Measurements from ENCODE around the gene COL26A1. TPM values are rescaled to one million over a fixed set of nuclear protein-coding genes. Genes with fewer than 3 reads are reported as not detected.

The COL26A1 gene
- total RNA-seq, 1 experiment from 2014 or later = 1.1 TPM

GRCh38 chr7:101536668-101537067 lies 174.0 kb downstream of the COL26A1 start:
- in situ Hi-C loops (cut with HindIII; ENCODE audit: low pct_unique_long_range_greater_than_20kb, low sequenced_read_pairs) = no loop called here
- no peak for DNase-seq (ENCODE audit: low read depth)

DNA sequence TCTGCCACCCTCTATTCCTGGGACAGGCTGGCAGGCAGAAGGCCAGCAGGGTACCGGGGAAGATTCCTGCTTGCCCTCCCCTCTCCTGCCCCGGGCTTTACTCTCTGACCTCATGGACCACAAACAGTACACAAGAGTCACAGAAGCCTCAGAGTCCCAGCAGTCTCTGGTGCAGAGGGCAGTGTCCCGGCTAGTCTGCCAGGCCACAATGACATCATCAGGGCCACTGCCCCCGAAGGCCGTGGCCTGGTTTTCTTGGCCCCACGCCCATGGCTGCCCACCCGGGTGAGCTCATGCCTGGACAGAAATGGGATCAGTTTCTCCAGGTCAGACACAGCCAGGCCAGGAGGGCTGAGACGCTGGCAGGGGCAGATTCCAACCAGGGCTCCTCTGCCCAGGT lies 174.5 kb downstream of the COL26A1 start:
- peak; percentile 59 for DNase-seq (ENCODE audit: low read depth)
- in situ Hi-C loops (cut with HindIII; ENCODE audit: low pct_unique_long_range_greater_than_20kb, low sequenced_read_pairs) = no loop called here

DNA sequence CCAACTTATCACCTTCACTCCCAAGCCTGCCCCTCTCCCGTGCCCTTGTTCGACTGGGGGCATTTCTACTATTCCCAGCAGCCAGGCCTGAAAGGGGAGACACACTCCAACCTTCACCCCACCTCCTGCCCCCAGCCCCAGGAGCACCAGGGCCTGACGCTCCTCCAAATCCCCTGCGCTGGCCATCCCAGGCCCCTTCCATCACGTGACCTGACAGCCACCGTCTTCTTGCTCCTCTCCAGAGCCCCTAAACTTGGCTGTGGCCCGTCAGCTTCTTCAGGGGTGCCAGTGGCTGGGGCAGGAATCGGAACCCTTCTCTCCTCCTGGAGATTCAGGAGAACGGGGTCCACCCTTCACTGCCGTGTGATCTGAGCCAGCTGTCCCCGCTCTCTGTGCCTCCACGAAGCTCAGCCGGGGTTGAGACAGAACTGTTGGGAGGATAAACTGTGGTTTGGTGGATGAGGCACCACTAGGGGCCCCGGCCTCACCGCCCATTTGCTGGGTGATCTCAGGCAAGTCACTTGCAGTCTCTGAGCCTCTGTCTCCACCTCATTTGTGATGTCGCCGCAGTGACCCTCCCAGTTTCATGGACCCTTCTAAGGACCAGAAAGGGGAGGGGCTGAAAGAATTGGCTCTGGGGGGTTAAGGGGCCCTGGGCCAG lies 175.4 kb downstream of the COL26A1 start:
- DNase-seq (ENCODE audit: low read depth) = no peak
- in situ Hi-C loops (cut with HindIII; ENCODE audit: low pct_unique_long_range_greater_than_20kb, low sequenced_read_pairs) = no loop called here

GRCh38 chr7:101538596-101539459 lies 176.2 kb downstream of the COL26A1 start:
- in situ Hi-C loops (cut with HindIII; ENCODE audit: low pct_unique_long_range_greater_than_20kb, low sequenced_read_pairs) = no loop called here
- peak; percentile 61 for DNase-seq (ENCODE audit: low read depth)

GRCh38 chr7:101539784-101540183 lies 177.1 kb downstream of the COL26A1 start:
- in situ Hi-C loops (cut with HindIII; ENCODE audit: low pct_unique_long_range_greater_than_20kb, low sequenced_read_pairs) = no loop called here
- no peak for DNase-seq (ENCODE audit: low read depth)

DNA sequence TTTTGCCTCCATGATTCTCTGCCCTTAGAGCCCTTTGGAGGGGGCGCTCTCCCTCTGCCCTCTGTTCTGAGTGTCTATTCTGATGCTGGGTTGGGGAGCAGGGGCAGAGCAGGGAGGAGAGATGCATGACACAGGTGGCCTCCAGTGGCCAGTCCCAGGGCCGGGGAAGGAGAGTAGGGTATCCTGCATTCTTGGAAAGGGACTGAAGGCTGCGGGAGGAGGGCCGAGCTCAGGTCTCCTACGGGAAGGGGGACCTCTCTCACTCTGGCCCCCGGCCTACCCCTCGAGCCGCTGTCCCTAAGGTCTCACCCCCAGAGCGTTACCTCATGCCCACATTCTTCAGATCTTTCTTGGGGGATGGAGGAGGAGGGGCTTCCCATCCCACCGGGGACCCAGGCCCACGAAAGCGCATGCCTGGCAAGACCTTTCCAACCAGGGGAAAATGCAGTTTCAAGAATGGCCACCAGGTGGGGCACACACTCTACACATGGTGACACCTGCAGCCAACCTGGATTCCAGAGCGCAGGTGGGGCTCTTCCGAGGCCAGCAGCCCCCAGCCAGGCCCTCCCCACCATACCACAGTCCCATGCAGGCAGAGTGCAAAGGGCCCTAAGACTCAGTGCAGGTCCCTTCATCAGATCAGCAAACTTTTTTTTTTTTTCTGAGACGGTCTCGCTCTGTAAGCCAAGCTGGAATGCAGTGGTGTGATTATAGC lies 180.0 kb downstream of the COL26A1 start:
- DNase-seq (ENCODE audit: low read depth) = peak; percentile 50
- in situ Hi-C loops (cut with HindIII; ENCODE audit: low pct_unique_long_range_greater_than_20kb, low sequenced_read_pairs) = no loop called here

DNA sequence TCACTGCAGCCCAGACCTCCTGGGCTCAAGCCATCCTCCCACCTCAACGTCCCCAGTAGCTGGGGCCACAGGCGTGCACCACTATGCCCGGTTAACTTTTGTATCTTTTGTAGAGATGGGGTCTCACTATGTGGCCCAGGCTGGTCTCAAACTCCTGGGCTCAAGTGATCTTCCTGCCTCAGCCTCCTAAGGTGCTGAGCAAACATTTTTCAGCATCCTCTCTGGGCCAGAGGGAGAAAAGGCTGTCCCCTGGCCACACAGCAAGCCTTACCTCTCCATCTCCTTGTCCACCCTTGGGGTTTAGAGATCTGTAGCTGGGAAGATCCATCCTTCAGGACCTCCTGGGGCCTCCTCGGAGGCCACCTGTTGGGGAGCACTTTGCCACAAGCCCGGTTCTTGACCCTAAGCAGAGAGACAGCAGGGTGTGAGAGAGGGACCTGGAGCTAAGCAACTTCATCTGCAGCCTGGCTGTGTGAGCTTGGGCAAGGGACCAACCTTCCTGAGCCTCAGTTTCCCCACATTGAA lies 180.6 kb downstream of the COL26A1 start:
- DNase-seq (ENCODE audit: low read depth) = no peak
- in situ Hi-C loops (cut with HindIII; ENCODE audit: low pct_unique_long_range_greater_than_20kb, low sequenced_read_pairs) = no loop called here

- no peak for DNase-seq (ENCODE audit: low read depth)
- in situ Hi-C loops (cut with HindIII; ENCODE audit: low pct_unique_long_range_greater_than_20kb, low sequenced_read_pairs) = no loop called here
Measured at GRCh38 chr7:101543846-101544245, 181.2 kb downstream of the COL26A1 start.

- in situ Hi-C loops (cut with HindIII; ENCODE audit: low pct_unique_long_range_greater_than_20kb, low sequenced_read_pairs) = no loop called here
- no peak for DNase-seq (ENCODE audit: low read depth)
Measured at GRCh38 chr7:101545441-101546190, 182.9 kb downstream of the COL26A1 start.

DNA sequence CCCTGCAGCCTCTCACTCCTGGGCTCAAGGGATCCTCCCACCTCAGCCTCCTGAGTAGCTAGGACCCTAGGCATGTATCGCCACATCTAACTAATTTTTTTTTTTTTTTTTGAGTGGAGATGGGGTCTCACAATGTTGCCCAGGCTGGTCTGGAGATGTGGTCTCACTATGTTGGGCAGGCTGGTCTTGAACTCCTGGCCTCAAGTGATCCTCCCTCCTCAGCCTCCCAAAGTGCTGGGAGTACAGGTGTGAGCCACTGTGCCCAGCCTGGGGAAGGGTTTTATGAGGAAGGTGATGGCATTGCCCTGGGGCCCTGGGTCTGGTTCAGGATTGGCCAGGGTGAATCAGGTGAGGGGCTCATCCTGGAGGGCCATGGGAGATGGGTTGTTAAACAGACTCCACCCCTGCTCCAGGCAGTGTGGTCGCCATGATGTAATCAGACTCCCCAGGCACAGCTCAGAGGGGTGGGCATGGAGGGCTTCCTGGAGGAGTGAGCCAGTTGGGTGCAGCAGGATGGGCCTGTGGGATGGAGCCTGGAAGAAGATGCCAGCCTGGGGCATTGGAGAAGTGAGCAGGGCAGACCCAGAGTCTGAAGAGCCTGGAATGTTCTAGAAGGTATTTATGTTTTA lies 183.7 kb downstream of the COL26A1 start:
- no peak for DNase-seq (ENCODE audit: low read depth)
- in situ Hi-C loops (cut with HindIII; ENCODE audit: low pct_unique_long_range_greater_than_20kb, low sequenced_read_pairs) = no loop called here

DNA sequence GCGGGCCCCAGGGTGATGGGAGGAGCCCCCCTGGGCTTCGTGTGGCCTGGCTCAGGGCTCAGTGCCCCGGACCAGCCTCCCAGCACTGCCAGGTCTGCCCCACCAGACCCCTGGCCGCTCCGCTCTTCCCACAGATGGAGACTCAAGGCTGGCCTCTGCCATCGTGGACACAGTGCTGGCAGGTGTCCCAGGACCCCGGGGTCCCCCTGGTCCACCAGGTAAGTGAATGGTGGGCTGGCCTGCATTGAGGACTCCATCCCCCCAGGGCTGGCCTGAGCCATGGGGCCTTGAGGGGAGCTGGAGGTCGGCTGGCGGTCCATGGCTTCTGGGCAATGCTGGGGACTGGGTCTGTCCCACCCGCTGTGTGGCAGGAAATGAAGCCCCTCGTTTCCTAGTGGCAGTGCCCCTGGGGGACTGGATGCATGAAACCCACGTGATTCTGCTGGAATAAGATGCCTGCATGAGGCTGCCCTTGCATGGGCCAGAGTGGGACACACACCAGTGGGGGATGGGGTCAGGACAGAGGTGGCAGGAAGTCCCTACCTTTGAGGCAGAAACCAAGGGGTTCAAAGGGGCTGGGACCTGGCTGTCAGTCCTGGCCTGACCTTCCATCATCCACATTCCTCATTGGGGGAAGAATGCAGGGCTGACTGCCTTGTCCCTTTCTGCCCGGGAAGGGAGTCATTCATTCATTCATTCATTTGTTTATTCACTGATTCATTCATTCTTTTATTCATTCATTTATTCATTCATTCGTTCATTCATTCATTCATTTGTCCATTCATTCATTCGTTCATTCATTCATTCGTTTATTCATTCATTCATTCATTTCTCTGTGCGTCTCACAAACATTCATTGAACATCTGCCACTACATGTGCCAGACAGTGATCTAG lies 184.6 kb downstream of the COL26A1 start:
- in situ Hi-C loops (cut with HindIII; ENCODE audit: low pct_unique_long_range_greater_than_20kb, low sequenced_read_pairs) = no loop called here
- DNase-seq (ENCODE audit: low read depth) = no peak

DNA sequence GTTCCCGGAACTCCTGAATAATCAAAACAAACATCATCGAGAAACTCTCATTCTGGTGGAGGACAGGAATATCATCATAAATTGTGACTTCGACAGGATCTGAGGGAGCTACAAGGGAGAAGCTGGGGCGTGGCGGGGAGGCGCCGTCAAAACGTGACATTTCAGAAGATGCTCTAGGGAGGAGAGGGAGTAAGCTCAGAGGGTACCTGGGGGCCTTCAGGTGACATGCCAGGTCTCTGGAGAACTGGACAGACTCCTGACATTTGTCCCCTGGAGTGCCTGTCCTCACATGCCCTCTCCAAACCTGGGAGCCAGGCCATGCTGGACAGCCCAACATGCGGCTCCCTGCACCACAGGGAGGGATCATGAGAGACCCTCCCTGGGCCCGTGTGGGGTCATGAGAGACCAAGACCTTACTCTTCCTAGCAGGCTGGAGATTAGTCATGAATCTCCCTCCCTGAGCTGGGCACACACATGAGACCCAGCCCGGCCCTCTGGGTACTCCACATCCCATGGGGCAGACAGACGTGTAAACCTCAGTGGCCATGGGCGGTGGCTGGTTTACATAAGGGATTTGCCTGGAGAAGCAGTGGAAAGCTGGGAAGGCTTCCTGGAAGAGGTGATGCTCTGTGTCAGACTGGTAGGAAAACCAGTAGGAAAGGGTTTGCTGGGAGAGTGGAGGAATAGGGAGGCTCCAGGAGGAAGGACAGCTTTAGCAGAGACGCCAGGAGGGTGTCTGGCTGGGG lies 185.4 kb downstream of the COL26A1 start:
- DNase-seq (ENCODE audit: low read depth) = no peak
- in situ Hi-C loops (cut with HindIII; ENCODE audit: low pct_unique_long_range_greater_than_20kb, low sequenced_read_pairs) = no loop called here

DNA sequence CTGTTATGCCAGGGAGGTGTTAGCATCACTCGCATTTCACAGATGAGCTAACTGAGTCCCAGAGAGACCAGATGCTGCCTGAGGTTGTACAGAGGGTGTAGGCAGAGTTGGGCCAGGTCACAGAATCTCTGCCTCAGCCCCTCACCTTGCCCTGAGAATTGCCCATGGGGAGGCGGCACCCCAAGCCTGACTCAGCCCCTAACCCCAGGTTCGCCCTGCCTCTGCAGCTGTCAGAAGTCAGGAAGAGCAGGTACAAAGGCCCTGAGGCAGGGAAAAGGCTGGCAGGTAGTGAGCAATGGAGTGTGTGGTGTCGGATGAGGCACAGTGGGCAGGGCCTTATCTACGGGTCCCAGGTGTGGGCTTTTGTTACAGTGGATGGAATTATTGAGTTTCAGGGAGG lies 187.1 kb downstream of the COL26A1 start:
- DNase-seq (ENCODE audit: low read depth) = no peak

GRCh38 chr7:101550641-101551541 lies 188.2 kb downstream of the COL26A1 start:
- in situ Hi-C loops (cut with HindIII; ENCODE audit: low pct_unique_long_range_greater_than_20kb, low sequenced_read_pairs) = no loop called here
- no peak for DNase-seq (ENCODE audit: low read depth)

More for the DNA sequence above, 187.1 kb downstream of the COL26A1 start:
- in situ Hi-C loops (cut with HindIII; ENCODE audit: low pct_unique_long_range_greater_than_20kb, low sequenced_read_pairs) = no loop called here

DNA sequence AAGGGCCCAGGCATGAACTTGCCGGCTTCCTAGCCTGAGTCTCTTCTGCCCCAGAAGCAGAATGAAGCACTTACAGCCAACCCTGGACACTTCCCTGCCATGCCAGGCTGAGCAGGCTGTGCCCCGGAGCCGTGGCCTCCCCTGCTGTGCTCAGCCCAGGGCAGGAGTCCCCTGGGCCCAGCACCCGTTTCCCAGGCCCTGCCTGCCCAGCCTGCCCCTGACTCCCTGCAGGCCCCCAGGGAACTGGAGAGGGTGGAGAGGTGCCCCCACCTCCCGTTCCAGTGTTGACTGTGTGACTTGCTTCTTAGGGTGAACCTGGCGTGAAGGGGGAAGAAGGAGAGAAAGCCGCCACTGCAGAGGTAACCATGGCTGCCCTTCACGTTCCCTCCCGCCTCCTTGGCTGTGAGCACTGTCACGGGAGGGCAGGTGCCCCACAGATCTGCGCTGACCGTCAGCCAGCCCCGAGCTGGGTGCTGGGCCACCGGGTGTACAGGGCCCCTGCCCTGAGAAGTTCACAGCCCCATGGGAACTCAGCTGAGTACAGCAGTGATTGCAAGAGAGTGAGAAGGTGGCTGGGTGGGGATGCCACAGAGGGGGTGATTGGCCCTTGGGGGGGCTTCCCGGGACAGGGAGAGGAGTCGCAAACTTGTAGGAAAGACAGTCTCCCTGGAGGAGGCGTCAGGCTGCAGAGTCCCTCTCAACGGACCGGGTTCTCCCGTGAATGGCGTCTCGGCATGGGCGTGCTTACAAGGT lies 190.5 kb downstream of the COL26A1 start:
- no peak for DNase-seq (ENCODE audit: low read depth)
- in situ Hi-C loops (cut with HindIII; ENCODE audit: low pct_unique_long_range_greater_than_20kb, low sequenced_read_pairs) = no loop called here

Measured in Caki2 (cell line).